Middle frontal gyrus (tissue), 1 donor: ENCODE measurements around the gene KLHDC2.
"Not testable (repeated sequence)": the region's sequence is repeated elsewhere in the genome, so short reads cannot be mapped to it uniquely, and the experiment has no call there.

Experiments used
- DNase-seq: peaks from one replicate; pipeline ENCODE4 v3.0.0-alpha.2; 2015; ENCODE audit warnings: low spot score; ENCODE audit errors: extremely low spot score

The KLHDC2 gene

DNA sequence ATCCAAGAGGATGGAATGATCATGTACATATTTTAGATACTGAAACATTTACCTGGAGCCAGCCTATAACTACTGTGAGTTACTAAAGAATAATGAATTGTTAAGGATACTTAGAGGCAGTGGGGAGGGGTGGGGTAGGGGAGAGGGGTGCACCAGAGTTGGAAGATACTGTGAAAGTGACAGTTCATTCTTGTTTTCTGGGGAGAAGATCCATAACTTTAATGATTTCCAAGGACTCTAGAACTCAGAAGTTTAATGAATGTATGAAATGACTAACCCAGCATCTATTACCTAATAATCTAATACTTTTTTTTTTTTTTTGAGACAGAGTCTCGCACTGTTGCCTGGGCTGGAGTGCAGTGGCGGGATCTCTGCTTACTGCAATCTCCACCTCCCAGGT is 10.5 kb downstream of the KLHDC2 start:
- DNase-seq = no peak

DNA sequence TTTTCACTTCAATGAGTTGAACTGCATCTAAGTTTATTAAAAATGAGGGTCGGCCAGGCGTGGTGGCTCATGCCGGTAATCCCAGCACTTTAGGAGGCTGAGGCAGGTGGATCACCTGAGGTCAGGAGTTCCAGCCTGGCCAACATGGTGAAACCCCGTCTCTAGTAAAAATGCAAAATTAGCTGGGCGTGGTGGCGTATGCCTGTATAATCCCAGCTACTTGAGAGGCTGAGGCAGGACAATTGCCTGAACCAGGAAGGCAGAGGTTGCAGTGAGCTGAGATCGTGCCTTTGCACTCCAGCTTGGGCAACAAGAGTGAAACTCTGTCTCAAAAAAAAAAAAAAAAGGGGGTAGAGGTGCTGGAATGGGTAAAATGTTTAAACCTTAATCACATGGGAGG is 13.1 kb downstream of the KLHDC2 start:
- DNase-seq = not testable (repeated sequence)

DNA sequence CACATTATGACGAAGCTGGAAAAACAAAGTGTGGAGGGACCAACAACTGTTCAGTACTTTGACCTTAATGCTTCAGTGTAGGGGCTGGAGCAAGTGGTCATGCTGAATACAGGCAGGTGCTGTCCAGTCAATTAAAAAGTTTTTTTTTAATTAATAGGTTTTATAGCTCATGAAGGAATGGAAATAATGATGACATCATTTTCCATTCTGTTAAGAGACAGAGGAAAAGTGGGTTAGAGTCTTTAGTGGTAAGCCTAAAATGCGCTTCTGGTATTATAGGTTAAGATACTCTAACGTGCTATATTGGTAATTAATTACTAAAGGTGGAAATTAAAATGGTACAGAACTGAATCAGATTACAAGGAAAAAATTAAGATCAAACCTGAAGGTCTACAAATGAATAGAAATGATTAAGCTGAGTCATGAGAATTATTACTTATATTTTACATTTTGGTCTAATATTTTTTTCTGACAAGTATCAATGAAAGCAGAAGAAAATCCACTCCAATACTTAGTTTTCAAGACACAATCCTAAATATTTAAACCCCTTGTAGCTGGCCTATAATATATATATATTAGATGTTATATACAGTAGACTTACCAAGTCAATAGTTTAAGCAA is 15.6 kb downstream of the KLHDC2 start:
- DNase-seq = no peak

DNA sequence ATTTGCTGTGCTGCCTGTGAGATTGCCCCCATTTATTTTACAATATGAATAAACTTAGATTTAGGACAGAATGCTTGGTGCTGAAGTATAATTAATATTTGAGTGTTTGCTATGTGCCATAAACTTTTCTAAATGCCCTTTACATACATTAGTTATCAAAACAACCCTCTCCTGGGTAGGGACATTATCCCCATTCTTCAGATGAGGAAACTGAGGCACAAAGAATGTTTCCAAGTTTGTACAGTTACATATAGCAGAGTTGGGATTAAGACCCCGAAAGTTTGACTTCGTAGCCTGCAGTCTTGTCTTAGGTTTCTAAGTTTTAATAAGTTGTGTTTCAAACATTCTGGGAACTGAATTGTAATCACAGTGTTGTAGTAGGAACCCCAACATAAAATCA is 18.4 kb downstream of the KLHDC2 start:
- DNase-seq = no peak

DNA sequence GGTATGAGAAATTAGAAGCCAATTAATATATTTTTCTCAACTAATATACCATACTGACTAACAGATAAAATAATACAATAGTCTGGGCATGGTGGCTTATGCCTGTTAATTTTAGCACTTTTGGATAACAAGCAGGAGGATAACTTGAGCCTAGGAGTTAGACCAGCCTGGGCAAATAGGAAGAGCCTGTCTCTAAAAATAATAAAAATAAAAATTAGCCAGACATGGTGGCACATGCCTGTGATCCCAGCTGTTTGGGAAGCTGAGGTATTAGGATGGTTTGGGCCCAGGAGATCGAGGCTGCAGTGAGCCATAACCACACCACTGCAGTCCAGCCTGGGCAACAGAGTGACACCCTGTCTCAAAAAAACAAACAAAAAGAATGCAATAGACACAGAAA is 24.7 kb downstream of the KLHDC2 start:
- no peak for DNase-seq

DNA sequence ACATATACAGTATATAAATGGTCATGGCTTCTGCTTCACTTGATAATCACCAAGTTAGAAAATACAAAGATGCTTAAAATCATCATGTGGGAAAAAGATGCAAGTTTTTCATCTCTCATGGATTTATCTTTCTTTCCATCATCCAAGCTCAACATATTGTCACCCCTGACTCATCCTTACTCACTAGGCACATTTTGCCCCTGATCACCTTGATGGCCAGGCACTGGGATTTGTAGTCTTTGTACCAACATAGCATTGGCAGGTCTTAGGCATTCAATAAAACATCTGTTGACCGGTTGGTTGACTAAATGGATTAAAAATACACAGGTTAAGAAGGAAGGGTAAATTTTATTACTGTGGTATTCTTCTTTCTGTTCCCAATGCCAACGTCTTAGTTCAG is 28.1 kb downstream of the KLHDC2 start:
- DNase-seq = no peak

DNA sequence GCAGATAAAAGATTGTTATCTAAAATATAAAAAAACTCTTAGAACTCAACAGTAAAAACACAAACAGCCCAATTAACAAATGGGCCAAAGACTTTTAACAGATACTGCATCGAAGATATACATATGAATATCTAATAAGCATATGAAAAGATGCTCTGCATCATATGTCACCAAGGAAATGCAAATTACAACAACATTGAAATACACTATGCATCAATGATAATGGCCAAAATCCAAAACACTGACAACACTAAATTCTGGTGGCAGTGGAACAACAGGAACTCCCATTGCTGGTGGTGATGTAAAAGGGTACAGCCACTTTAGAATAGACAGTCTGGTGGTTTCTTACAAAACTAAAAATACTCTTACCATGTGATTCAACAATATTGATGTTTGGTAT is 40.8 kb downstream of the KLHDC2 start:
- DNase-seq = no peak

DNA sequence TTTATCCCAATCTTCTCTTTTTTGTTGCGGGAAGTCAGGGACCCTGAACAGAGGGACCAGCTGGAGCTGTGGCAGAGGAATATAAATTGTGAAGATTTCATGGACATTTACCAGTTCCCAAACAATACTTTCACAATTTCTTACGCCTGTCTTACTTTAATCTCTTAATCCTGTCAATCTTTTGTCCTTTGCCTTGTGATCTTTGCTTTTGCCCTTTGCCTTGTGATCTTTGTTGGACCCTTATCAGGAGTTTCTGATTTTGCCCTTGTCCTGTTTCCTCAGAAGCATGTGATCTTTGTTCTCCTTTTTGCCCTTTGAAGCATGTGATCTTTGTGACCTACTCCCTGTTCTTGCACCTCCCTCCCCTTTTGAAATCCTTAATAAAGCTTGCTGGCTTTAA is 48.2 kb downstream of the KLHDC2 start:
- not testable (repeated sequence) for DNase-seq

DNA sequence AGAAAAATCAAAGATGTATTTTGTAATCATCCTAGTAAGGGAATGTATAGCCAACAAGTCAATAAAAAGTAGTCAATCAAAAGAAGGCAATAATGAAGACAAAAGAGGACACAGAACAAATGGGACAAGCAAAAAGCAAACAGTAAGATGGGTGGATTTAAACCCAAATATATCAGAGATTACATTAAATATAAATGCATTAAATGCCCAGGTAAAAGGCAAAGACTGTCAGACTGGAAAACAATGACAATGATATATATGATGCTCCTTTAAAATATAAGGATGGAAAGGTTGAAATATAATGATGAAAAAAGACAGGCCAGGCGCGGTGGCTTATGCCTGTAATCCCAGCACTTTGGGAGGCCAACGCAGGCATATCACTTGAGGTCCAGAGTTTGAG is 48.9 kb downstream of the KLHDC2 start:
- no peak for DNase-seq

DNA sequence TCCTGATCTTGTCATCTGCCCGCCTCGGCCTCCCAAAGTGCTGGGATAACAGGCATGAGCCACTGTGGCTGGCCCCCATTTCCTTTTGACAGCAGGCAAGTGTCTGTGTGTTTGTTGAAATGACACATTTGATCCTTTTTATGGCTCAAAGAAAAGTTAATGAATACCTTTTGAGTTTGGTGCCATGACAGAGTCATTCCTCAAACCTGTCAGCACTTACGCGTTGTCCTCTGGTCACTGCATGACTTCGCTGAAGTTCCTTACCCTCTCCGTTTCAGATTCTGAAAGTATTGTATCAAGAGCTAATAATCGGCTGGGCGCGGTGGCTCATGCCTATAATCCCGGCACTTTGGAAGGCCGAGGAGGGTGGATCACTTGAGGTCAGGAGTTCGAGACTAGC is 52.2 kb downstream of the KLHDC2 start:
- no peak for DNase-seq

DNA sequence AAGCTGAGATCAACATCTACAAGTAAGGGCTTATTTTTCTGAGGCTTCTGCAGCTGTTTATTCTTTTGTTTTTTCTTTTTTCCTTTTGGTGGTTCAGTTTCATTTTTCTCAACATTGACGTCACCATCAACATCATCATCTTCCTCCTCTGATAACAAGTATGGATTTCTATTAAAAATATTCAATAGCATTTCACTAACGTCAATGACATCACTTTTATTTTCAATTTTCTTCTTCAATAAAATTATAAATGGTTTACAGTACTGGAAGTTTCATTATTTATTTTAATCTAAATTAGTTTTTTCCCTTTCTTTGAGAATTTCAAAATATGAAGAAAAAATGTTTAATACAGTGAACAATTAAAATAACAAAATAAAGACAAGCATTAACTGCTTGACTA is 60.7 kb downstream of the KLHDC2 start:
- DNase-seq = no peak
